Tibial artery (tissue), 4 donors: ENCODE results near the gene LPP.
A peak's percentile ranks its signal among the peaks of the same experiment; 100 is the strongest.

Source experiments
- DNase-seq, 2 donors: peaks; one replicate each; pipeline ENCODE4 v3.0.0-alpha.2; 2019
- H3K27ac ChIP-seq, 2 donors: fragments of 200-600 bp; sonication (generic) in 1 of 2; 1 replicate in 1 of 2; 2 replicates in 1 of 2; pipeline ENCODE4 v1.5.1; 2018 to 2019; ENCODE audit warnings: mild to moderate bottlenecking in 1 of 2
- H3K27me3 ChIP-seq, 2 donors: fragments of 200-600 bp; sonication (generic) in 1 of 2; one replicate each; pipeline versions ENCODE4 v1.5.1 to v1.6.0; 2016 to 2019
- H3K36me3 ChIP-seq, 3 donors: fragments of 200-600 bp; sonication (generic) in 2 of 3; one replicate each; pipeline ENCODE4 v1.5.1; 2016 to 2019; ENCODE audit warnings: mild to moderate bottlenecking in 2 of 3
- H3K4me1 ChIP-seq, 4 donors: fragments of 200-600 bp; sonication (generic) in 2 of 4; 1 replicate in 3 of 4; 2 replicates in 1 of 4; pipeline ENCODE4 v1.5.1; 2016 to 2019
- H3K4me3 ChIP-seq, 2 donors: fragments of 200-600 bp; sonication (generic) in 1 of 2; 1 replicate in 1 of 2; 2 replicates in 1 of 2; pipeline ENCODE4 v1.5.1; 2018 to 2019; ENCODE audit warnings: mild to moderate bottlenecking in 2 of 2
- H3K9me3 ChIP-seq, 3 donors: fragments of 200-600 bp; sonication (generic) in 1 of 3; one replicate each; pipeline ENCODE4 v1.5.1; 2016 to 2019
- CTCF ChIP-seq, 2 experiments: fragments of 200-600 bp in 1 of 2; fragments of 450-650 bp in 1 of 2; IDR thresholded peaks; one replicate each; pipeline ENCODE4 v1.5.1; 2017 to 2019; ENCODE audit warnings: antibody characterized with exemption in 2 of 2, mild to moderate bottlenecking in 1 of 2, moderate library complexity in 1 of 2
- intact Hi-C: fragments of 100-400 bp; cut with DNase I; formaldehyde crosslinking; loops from one replicate; pipeline ENCODE4 v1.15.0; 2023; ENCODE audit warnings: low total_unique reads

The LPP gene

GRCh38 chr3:188383748-188384147 is 229.8 kb downstream of the LPP start:
- peaks cover 0 to 95% (median 34%) of the 10 kb centered on the region in 4 donors for H3K4me1 ChIP-seq
- no peak for DNase-seq
- intact Hi-C loops: no loop called here

GRCh38 chr3:188385295-188385694 is 231.3 kb downstream of the LPP start:
- no peaks in the 10 kb centered on the region for H3K27me3 ChIP-seq
- TF ChIP-seq CTCF (IDR thresholded peaks at IDR 0.05): no peak
- H3K4me3 ChIP-seq: no peak overlapping the region
- no peaks in the 10 kb centered on the region for H3K9me3 ChIP-seq
- peaks cover 0 to 100% (median 48%) of the 10 kb centered on the region in 4 donors for H3K4me1 ChIP-seq
- DNase-seq: no peak
- intact Hi-C loops: no loop called here
- peak overlapping the region in 1 of 2 donors; percentile 29 for H3K27ac ChIP-seq
- no peaks in the 10 kb centered on the region for H3K36me3 ChIP-seq

More at GRCh38 chr3:188383748-188384147, 229.8 kb downstream of the LPP start:
- H3K4me3 ChIP-seq: no peak overlapping the region
- H3K27me3 ChIP-seq: no peaks in the 10 kb centered on the region
- H3K36me3 ChIP-seq: no peaks in the 10 kb centered on the region
- TF ChIP-seq CTCF (IDR thresholded peaks at IDR 0.05): no peak
- peak overlapping the region in 1 of 2 donors; percentile 27 for H3K27ac ChIP-seq
- H3K9me3 ChIP-seq: no peaks in the 10 kb centered on the region

GRCh38 chr3:188389711-188390342 is 235.9 kb downstream of the LPP start:
- peak overlapping the region; percentile 53 to 60 for H3K27ac ChIP-seq
- DNase-seq: peak; percentile 54 to 70
- no peaks in the 10 kb centered on the region for H3K36me3 ChIP-seq
- H3K27me3 ChIP-seq: no peaks in the 10 kb centered on the region
- no peak for TF ChIP-seq CTCF (IDR thresholded peaks at IDR 0.05)
- no peak overlapping the region for H3K4me3 ChIP-seq
- no peaks in the 10 kb centered on the region for H3K9me3 ChIP-seq
- intact Hi-C loops: no loop called here
- H3K4me1 ChIP-seq: peaks cover 0 to 100% (median 64%) of the 10 kb centered on the region in 4 donors

GRCh38 chr3:188390343-188390718 is 236.4 kb downstream of the LPP start:
- Histone ChIP-seq H3K27ac (peak overlapping the region; percentile 53 to 60), H3K4me3 (no peak overlapping the region), H3K9me3 (no peaks in the 10 kb centered on the region), H3K27me3 (no peaks in the 10 kb centered on the region), H3K4me1 (peaks cover 0 to 100% (median 65%) of the 10 kb centered on the region in 4 donors), H3K36me3 (no peaks in the 10 kb centered on the region)
- intact Hi-C loops: no loop called here
- TF ChIP-seq CTCF (IDR thresholded peaks at IDR 0.05): no peak
- DNase-seq: peak in 1 of 2 donors; percentile 70

- H3K9me3 ChIP-seq: no peaks in the 10 kb centered on the region
- no peak for TF ChIP-seq CTCF (IDR thresholded peaks at IDR 0.05)
- H3K27me3 ChIP-seq: no peaks in the 10 kb centered on the region
- intact Hi-C loops: no loop called here
- no peak for DNase-seq
- peaks cover 0 to 100% (median 65%) of the 10 kb centered on the region in 4 donors for H3K4me1 ChIP-seq
- peak overlapping the region; percentile 53 to 60 for H3K27ac ChIP-seq
- H3K4me3 ChIP-seq: no peak overlapping the region
- no peaks in the 10 kb centered on the region for H3K36me3 ChIP-seq
These were observed 237.0 kb downstream of the LPP start for GRCh38 chr3:188390775-188391443.
